GM18951 (cell line): ENCODE results near the gene NEMP2.
"Not testable (repeated sequence)": the region's sequence is repeated elsewhere in the genome, so short reads cannot be mapped to it uniquely, and the experiment has no call there.

ENCODE experiments used
- POLR2A ChIP-seq: IDR thresholded peaks from 4 replicates; pipeline ENCODE4 v1.6.1; 2011; ENCODE audit warnings: mild to moderate bottlenecking; ENCODE audit not compliant: insufficient read length, insufficient read depth; ENCODE audit errors: extremely low read depth
- in situ Hi-C: fragments of 300-500 bp; cut with MboI; formaldehyde crosslinking; loops from one replicate; pipeline ENCODE4 v1.12.0; 2022; ENCODE audit warnings: low sequenced_read_pairs, mixed read lengths, inconsistent platforms; ENCODE audit not compliant: unreplicated experiment

The NEMP2 gene

DNA sequence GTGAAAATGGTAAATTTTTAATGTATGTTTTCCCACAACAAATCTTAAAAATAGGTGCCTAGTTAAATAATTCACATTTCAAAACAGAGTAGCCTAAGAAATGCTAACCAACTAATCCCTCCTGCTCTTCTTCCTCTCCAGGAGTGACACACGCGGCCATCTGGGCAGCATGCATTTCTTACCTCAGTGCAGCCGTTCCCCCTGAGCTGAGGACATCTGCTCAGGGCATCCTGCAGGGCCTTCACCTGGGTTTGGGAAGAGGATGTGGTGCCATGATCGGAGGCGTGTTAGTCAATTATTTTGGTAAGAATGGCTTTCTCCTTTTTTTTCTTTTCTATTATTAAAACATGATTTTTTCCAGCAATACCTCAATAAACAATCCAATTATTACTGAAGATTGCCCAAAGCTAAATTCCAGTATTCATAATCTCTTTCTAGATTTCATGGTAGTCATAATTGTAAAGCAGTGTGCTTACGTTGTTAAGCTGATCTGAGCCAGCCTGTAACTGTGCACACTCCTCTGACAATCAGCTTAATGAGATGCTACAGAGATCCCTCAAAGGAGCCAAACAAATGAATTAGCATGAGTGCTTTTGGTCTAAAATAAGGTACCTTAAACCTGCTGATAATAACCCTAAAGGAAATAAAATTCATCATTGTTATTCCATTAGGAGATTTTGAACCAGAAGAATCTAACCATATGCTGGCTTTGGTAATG is 45.8 kb downstream of the NEMP2 start:
- no peak for TF ChIP-seq POLR2A
- in situ Hi-C loops = no loop called here

GRCh38 chr2:190486037-190486623 is 48.4 kb downstream of the NEMP2 start:
- in situ Hi-C loops = no loop called here

GRCh38 chr2:190482451-190482850 is 52.1 kb downstream of the NEMP2 start:
- in situ Hi-C loops = no loop called here
- TF ChIP-seq POLR2A = no peak

More at GRCh38 chr2:190486037-190486623, 48.4 kb downstream of the NEMP2 start:
- no peak for TF ChIP-seq POLR2A

DNA sequence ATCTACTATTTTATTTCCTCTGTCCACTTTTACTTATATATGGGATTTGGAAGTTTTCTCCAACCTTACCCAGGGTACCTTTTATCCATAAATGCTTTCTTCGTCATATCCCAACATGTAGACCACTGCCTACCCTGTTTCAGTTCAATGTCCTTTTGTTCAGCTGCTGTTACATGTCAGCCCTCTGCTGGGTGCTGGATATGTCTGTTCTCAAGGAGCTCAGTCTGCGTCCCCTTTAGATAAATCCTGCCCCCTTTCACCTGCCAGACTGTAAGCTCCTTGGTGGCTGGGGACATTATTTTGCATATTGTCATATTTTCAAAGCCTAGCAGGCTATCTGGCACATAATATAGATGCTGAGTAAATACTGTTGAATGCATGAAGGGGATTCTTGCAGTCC is 53.2 kb downstream of the NEMP2 start:
- in situ Hi-C loops = no loop called here
- no peak for TF ChIP-seq POLR2A

GRCh38 chr2:190478572-190479195 is 55.8 kb downstream of the NEMP2 start:
- in situ Hi-C loops = no loop called here
- TF ChIP-seq POLR2A = no peak

GRCh38 chr2:190477661-190478454 is 56.7 kb downstream of the NEMP2 start:
- in situ Hi-C loops = no loop called here
- TF ChIP-seq POLR2A = no peak

DNA sequence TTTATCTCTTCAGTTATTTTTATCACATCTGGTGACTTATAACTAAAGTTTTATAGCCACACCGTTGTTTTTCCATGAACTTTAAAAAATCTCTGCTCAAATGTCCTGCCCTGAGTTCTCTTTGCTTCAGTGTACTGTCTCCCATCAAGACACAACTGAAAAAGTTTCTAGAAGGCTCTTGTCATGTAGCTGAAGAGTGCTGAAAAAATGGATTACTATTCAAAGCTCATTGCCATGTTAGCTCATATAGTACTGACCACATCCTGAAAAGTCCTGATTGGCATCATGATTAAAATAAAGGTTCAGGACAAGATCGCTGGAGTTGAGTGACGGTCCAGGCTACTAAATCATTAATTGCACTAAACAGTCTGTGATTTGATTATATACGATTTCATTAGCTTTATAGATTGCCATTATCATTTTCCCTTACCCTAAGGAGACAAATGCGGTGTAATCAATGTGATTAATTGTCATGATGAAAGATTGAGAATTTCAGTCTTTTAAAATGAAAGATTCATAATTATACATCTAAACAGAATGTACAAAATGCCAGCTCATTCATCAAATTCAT is 64.2 kb downstream of the NEMP2 start:
- in situ Hi-C loops = no loop called here
- TF ChIP-seq POLR2A = no peak

- in situ Hi-C loops = no loop called here
- TF ChIP-seq POLR2A = no peak
These were observed 64.8 kb downstream of the NEMP2 start for GRCh38 chr2:190469771-190470170.

DNA sequence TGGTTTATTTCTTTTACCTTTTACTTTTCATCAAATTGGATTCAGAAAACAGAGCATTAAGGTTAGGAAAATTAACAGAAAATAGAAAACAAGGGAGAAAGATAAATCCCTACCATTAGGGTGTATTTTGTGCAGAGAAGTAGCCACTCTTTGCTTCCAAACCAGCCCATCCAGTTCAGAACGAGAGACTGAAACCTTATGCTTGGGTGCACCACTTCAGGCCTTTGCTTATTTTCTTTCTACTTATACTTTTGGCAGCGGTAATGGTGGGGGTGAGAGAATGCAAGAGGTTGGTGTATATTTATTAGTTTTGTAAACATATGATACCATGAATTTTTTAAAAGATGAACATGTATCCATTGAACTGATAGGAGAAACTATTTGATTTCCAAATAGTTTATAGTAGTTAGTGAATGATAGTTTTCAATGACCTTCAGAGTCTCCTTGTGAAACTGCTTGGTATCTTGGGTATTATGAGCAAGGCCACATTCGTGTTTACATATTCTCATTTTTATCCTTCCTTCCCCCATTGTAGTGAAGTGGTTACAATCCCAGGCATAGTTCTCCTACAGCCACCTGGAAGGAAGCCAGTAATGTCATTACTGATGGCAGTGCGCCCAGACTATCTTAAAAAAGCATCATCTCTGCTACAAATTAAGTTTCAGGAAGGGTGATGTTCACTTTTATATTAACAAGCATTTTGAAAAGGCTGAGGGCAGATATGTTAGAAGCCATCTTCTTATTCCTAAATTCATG is 65.5 kb downstream of the NEMP2 start:
- no peak for TF ChIP-seq POLR2A
- in situ Hi-C loops = no loop called here

GRCh38 chr2:190468354-190468753 is 66.2 kb downstream of the NEMP2 start:
- in situ Hi-C loops = not testable (repeated sequence)

DNA sequence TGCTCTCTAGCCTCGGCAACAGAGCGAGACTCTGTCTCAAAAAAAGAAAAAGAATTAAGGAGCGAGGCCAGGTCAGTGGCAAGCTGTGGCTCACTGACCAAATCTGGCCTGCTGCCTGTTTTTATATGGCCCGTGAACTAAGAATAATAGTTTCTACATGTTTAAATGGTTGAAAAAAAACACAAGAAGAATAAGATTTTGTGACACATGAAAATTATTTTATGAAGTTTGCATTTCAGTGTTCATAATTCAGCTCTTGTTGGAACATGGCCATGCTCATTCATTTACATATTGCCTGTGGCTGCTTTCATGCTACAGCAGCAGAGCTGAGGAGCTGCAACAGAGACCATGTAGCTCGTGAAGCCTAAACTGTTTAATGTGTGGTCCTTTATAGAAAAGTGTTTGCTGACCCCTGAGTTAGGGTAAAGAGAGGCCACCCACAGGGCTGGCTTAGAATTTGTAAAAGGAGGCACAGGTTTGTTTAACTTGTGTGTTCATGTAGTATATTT is 66.9 kb downstream of the NEMP2 start:
- in situ Hi-C loops = no loop called here
- no peak for TF ChIP-seq POLR2A

DNA sequence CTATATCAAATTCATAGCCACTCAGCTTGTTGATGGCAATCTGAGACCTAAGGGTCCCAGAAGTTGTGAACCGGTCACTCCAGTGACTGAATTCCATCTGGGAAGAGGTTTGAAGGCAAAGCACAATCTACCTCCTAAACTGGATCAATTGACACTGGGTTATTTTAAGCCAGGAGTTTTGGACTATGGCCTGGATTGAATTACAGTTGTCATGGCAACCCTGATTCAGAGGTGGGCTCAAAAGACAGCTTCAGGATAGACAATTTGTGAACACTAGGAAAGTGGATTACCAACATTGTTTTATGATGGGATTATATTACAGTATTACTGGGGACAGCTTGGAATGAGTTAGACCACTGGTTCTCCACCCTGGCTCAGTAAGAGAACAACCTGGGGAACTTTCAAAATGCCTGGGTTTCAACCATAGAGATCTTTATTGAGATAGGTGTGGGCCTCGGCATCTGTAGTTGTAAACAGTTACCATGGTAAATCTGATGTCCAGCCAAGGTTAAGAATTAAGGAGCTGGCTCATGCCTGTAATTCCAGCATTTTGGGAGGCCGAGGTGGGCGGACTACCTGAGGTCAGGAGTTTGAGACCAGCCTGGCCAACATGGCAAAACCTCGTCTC is 67.6 kb downstream of the NEMP2 start:
- in situ Hi-C loops = no loop called here
- TF ChIP-seq POLR2A = no peak
